SK-N-SH (cell line): Measurements from ENCODE around the gene COX6A1. TPM values are rescaled to one million over a fixed set of nuclear protein-coding genes. Genes with fewer than 3 reads are reported as not detected.

Experiments
- CTCF ChIA-PET: fragments of 300-600, 350-600 bp; formaldehyde crosslinking; extraction: SDS; loops from one replicate; lab custom pipeline; 2021; lab: Yijun Ruan, JAX
- POLR2A ChIA-PET: fragments of 350-600 bp; sonication (Branson Sonifier 250); formaldehyde crosslinking; extraction: SDS; loops from one replicate; lab custom pipeline; 2020; ENCODE audit warnings: antibody characterized with exemption, inconsistent platforms; lab: Yijun Ruan, JAX
- DNase-seq: peaks from one replicate; pipeline ENCODE4 v3.0.0; 2012
- H2AFZ ChIP-seq: fragments of 200-600 bp; sonication (generic); 2 replicates; pipeline ENCODE4 v1.8.1; 2016; ENCODE audit warnings: antibody characterized with exemption, mild to moderate bottlenecking, low read depth
- H3F3A ChIP-seq: fragments of 200-600 bp; sonication (generic); replicated peaks from 2 replicates; pipeline ENCODE3; 2016; ENCODE audit warnings: antibody characterized with exemption, mild to moderate bottlenecking; ENCODE audit not compliant: insufficient read depth
- H3K27ac ChIP-seq, 2 experiments: fragments of 200-500 bp in 1 of 2; fragments of 200-600 bp in 1 of 2; sonication (Bioruptor generic) in 1 of 2; sonication (generic), shearing (Covaris generic) in 1 of 2; 2 replicates each; pipeline versions ENCODE4 v1.5.1 to v1.6.1; 2014 to 2016; ENCODE audit warnings: low read depth in 2 of 2, inconsistent platforms in 1 of 2, low read length in 1 of 2, mild to moderate bottlenecking in 1 of 2, mixed read lengths in 1 of 2
- H3K27me3 ChIP-seq: fragments of 200-600 bp; sonication (generic), shearing (Covaris generic); 2 replicates; pipeline ENCODE4 v1.6.1; 2016; ENCODE audit warnings: mixed run types; ENCODE audit not compliant: insufficient read depth
- H3K36me3 ChIP-seq, 2 experiments: fragments of 200-500 bp in 1 of 2; fragments of 200-600 bp in 1 of 2; sonication (Bioruptor generic) in 1 of 2; sonication (generic) in 1 of 2; replicated peaks in 1 of 2; 2 replicates each; pipeline versions ENCODE3 to v1.5.1; 2014 to 2016; ENCODE audit warnings: low read length in 1 of 2, mild to moderate bottlenecking in 1 of 2; ENCODE audit not compliant: insufficient read depth in 2 of 2, control insufficient read depth in 1 of 2
- H3K4me1 ChIP-seq, 2 experiments: fragments of 200-500 bp in 1 of 2; fragments of 200-600 bp in 1 of 2; sonication (Bioruptor generic) in 1 of 2; sonication (generic), shearing (Covaris generic) in 1 of 2; 2 replicates each; pipeline versions ENCODE4 v1.5.1 to v1.6.1; 2014 to 2016; ENCODE audit warnings: low read depth in 1 of 2, low read length in 1 of 2, mixed run types in 1 of 2; ENCODE audit not compliant: insufficient read depth in 2 of 2, control insufficient read depth in 1 of 2
- H3K4me2 ChIP-seq: fragments of 200-600 bp; sonication (generic), shearing (Covaris generic); 2 replicates; pipeline ENCODE4 v1.6.1; 2017; ENCODE audit warnings: mixed run types
- H3K4me3 ChIP-seq, 2 experiments: fragments of 200-500 bp in 1 of 2; fragments of 200-600 bp in 1 of 2; sonication (Bioruptor generic) in 1 of 2; sonication (generic), shearing (Covaris generic) in 1 of 2; 2 replicates each; pipeline versions ENCODE4 v1.5.1 to v1.8.1; 2014 to 2016; ENCODE audit warnings: low read depth in 2 of 2, inconsistent platforms in 1 of 2, low read length in 1 of 2, mild to moderate bottlenecking in 1 of 2, mixed read lengths in 1 of 2, moderate library complexity in 1 of 2
- H3K79me2 ChIP-seq: fragments of 200-600 bp; sonication (generic); 2 replicates; pipeline ENCODE4 v1.8.1; 2017; ENCODE audit warnings: mild to moderate bottlenecking; ENCODE audit not compliant: insufficient read depth
- H3K9ac ChIP-seq: fragments of 200-600 bp; sonication (generic); 2 replicates; pipeline ENCODE4 v1.6.1; 2017; ENCODE audit warnings: mixed run types
- H3K9me2 ChIP-seq: fragments of 200-600 bp; sonication (generic); 2 replicates; pipeline ENCODE4 v1.6.1; 2017; ENCODE audit warnings: mixed run types
- H3K9me3 ChIP-seq: fragments of 200-600 bp; sonication (generic); 2 replicates; pipeline ENCODE4 v1.6.1; 2017; ENCODE audit warnings: mixed run types, mild to moderate bottlenecking, moderate library complexity
- H4K20me1 ChIP-seq: fragments of 200-600 bp; sonication (generic); 2 replicates; pipeline ENCODE4 v1.6.1; 2017; ENCODE audit warnings: mild to moderate bottlenecking, mixed run types; ENCODE audit not compliant: insufficient read depth
- CHD2 ChIP-seq: fragments of 150-350 bp; IDR thresholded peaks from 2 replicates; pipeline ENCODE4 v1.6.1; 2018; ENCODE audit warnings: low read length; ENCODE audit not compliant: partially characterized antibody
- ELF1 ChIP-seq: IDR thresholded peaks from 2 replicates; pipeline ENCODE4 v1.4.0; 2012
- EP300 ChIP-seq, 2 experiments: IDR thresholded peaks; 2 replicates each; pipeline versions ENCODE4 v1.4.0 to v1.6.1; 2012; ENCODE audit warnings: borderline replicate concordance in 1 of 2, low read depth in 1 of 2, low read length in 1 of 2
- EZH2phosphoT487 ChIP-seq: fragments of 200-600 bp; sonication (generic); IDR thresholded peaks from 2 replicates; pipeline ENCODE4 v1.6.1; 2017; ENCODE audit warnings: low read depth, mixed run types, mild to moderate bottlenecking, antibody characterized with exemption, moderate library complexity, borderline replicate concordance
- FOSL2 ChIP-seq: IDR thresholded peaks from 2 replicates; pipeline ENCODE4 v1.4.0; 2012; ENCODE audit warnings: low read depth, mild to moderate bottlenecking, moderate library complexity, borderline replicate concordance
- FOXJ3 ChIP-seq: sonication (generic); formaldehyde crosslinking; IDR thresholded peaks from 2 replicates; pipeline ENCODE4 v1.5.1; 2020; ENCODE audit warnings: mild to moderate bottlenecking, missing genetic modification reagents
- FOXM1 ChIP-seq: IDR thresholded peaks from 2 replicates; pipeline ENCODE4 v1.4.0; 2012; ENCODE audit warnings: low read depth, mild to moderate bottlenecking
- GABPA ChIP-seq: IDR thresholded peaks from 2 replicates; pipeline ENCODE4 v1.4.0; 2012; ENCODE audit warnings: low read depth, mild to moderate bottlenecking
- GATA2 ChIP-seq: sonication (generic); formaldehyde crosslinking; IDR thresholded peaks from 2 replicates; pipeline ENCODE4 v1.5.0; 2020; ENCODE audit warnings: mild to moderate bottlenecking, missing genetic modification reagents
- JUND ChIP-seq: IDR thresholded peaks from 2 replicates; pipeline ENCODE4 v1.4.0; 2012
- NRF1 ChIP-seq: IDR thresholded peaks from 2 replicates; pipeline ENCODE4 v1.6.1; 2012; ENCODE audit warnings: low read depth, mild to moderate bottlenecking, low read length
- RCOR1 ChIP-seq: fragments of 150-350 bp; IDR thresholded peaks from 2 replicates; pipeline ENCODE4 v1.6.1; 2017; ENCODE audit warnings: antibody characterized with exemption, low read length
- RXRA ChIP-seq: IDR thresholded peaks from 2 replicates; pipeline ENCODE4 v1.4.0; 2012; ENCODE audit warnings: low read depth, mild to moderate bottlenecking, borderline replicate concordance
- SMC3 ChIP-seq: IDR thresholded peaks from 2 replicates; pipeline ENCODE4 v1.6.1; 2012; ENCODE audit warnings: low read depth, low read length, improper control_type of control experiment
- TAF1 ChIP-seq: IDR thresholded peaks from 2 replicates; pipeline ENCODE4 v1.6.1; 2012; ENCODE audit warnings: low read depth, mild to moderate bottlenecking, low read length, moderate library complexity, borderline replicate concordance
- TCF12 ChIP-seq: IDR thresholded peaks from 2 replicates; pipeline ENCODE4 v1.4.0; 2012
- TEAD4 ChIP-seq: IDR thresholded peaks from 2 replicates; pipeline ENCODE4 v1.4.0; 2012; ENCODE audit warnings: mild to moderate bottlenecking, borderline replicate concordance; ENCODE audit not compliant: insufficient read depth
- YY1 ChIP-seq: IDR thresholded peaks from 2 replicates; pipeline ENCODE4 v1.4.0; 2012; ENCODE audit warnings: low read depth, mild to moderate bottlenecking
- WGBS: methylation state at CpG from one replicate; pipeline ENCODE4 v1.1.6; 2017; ENCODE audit warnings: low lambda C conversion rate; 5-methylcytosine and 5-hydroxymethylcytosine counted together
- polyA plus RNA-seq, 3 experiments: library from polyadenylated mRNA; depleted of rRNA; stranded (reverse); fragments of >200 nt; gene quantifications; 2 replicates each; pipeline ENCODE4 v1.2.3, GENCODE V29; 2012
- TF ChIP-seq, protein P1 (sequence below): IDR thresholded peaks from 2 replicates; pipeline ENCODE4 v1.4.0; 2012; ENCODE audit warnings: low read depth, borderline replicate concordance
- TF ChIP-seq, protein P2 (sequence below): fragments of 150-350 bp; IDR thresholded peaks from 2 replicates; pipeline ENCODE4 v1.6.1; 2016; ENCODE audit warnings: mild to moderate bottlenecking, low read depth, low read length
- TF ChIP-seq, protein P3 (sequence below): IDR thresholded peaks from 2 replicates; pipeline ENCODE4 v1.4.0; 2012; ENCODE audit warnings: low read depth, borderline replicate concordance
- TF ChIP-seq, protein P4 (sequence below): IDR thresholded peaks from 2 replicates; pipeline ENCODE4; 2012

The COX6A1 gene
- polyA plus RNA-seq, 1 of the 3 experiments (the other 2 are of a cell fraction) = 1,199 TPM

DNA sequence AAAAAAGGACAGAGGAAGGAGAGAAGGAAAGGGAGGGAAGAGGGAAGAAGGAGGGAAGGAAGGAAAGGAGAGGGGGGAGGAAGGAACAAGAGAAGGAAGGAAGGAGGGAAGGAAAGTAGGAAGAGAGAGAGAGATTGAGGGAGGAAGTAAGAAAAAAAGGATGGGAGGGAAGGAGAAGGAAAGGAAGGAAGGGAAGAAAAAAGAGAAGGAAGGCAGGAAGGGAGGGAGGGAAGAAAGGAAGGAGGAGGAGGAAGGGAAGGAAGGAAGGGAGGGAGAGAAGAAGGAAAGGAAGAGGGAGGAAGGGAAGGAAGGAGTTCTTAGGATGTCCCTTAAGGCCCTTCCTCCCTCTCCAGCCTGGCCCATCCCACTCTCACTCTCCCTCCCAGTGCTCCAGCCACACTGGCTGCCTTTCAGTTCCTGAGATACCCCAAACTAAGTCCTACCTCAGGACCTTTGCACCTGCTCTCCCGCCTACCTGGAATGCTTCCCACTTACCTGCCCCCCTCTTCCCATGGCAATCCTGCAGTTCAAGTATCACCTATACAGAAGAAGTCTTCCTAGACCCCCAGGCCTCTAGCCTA lies 47.3 kb upstream of the COX6A1 start:
- TF ChIP-seq TCF12 (no peak), YY1 (no peak), RXRA (no peak), TEAD4 (no peak), FOXJ3 (no peak), SMC3 (no peak), FOXM1 (no peak), ELF1 (no peak), EP300 (IDR thresholded peaks at IDR 0.05; ENCODE audit: borderline replicate concordance in 1 of 2, low read depth in 1 of 2, low read length in 1 of 2) (no peak), EZH2phosphoT487 (no peak)
- TF ChIP-seq, protein P1, sequence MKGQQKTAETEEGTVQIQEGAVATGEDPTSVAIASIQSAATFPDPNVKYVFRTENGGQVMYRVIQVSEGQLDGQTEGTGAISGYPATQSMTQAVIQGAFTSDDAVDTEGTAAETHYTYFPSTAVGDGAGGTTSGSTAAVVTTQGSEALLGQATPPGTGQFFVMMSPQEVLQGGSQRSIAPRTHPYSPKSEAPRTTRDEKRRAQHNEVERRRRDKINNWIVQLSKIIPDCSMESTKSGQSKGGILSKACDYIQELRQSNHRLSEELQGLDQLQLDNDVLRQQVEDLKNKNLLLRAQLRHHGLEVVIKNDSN = no peak
- TF ChIP-seq, protein P2, sequence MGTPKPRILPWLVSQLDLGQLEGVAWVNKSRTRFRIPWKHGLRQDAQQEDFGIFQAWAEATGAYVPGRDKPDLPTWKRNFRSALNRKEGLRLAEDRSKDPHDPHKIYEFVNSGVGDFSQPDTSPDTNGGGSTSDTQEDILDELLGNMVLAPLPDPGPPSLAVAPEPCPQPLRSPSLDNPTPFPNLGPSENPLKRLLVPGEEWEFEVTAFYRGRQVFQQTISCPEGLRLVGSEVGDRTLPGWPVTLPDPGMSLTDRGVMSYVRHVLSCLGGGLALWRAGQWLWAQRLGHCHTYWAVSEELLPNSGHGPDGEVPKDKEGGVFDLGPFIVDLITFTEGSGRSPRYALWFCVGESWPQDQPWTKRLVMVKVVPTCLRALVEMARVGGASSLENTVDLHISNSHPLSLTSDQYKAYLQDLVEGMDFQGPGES = no peak
- H3K4me3 ChIP-seq = no peak overlapping the region
- H4K20me1 ChIP-seq = no peaks in the 10 kb centered on the region
- H3K27me3 ChIP-seq = no peaks in the 10 kb centered on the region; the same call in 1 of the 2 replicates
- WGBS = 85% methylated on average over 1 of the region's 1 CpG
- H3K79me2 ChIP-seq = no peaks in the 10 kb centered on the region
- ChIA-PET POLR2A (no interaction called here), CTCF (interaction anchor here (1.0 kb wide), 1 partner anchor 261 kb away, joined by 3 read pairs; no protein-coding TSS in a partner anchor)
- no peaks in the 10 kb centered on the region for H3K4me1 ChIP-seq
- no peak overlapping the region for H2AFZ ChIP-seq
- no peak for DNase-seq
- H3F3A ChIP-seq = no peaks in the 10 kb centered on the region
- no peaks in the 10 kb centered on the region for H3K9me2 ChIP-seq
- no peak overlapping the region for H3K27ac ChIP-seq
- H3K9ac ChIP-seq = no peak overlapping the region
- no peaks in the 10 kb centered on the region for H3K9me3 ChIP-seq
- H3K4me2 ChIP-seq = no peak overlapping the region
- H3K36me3 ChIP-seq = no peaks in the 10 kb centered on the region

DNA sequence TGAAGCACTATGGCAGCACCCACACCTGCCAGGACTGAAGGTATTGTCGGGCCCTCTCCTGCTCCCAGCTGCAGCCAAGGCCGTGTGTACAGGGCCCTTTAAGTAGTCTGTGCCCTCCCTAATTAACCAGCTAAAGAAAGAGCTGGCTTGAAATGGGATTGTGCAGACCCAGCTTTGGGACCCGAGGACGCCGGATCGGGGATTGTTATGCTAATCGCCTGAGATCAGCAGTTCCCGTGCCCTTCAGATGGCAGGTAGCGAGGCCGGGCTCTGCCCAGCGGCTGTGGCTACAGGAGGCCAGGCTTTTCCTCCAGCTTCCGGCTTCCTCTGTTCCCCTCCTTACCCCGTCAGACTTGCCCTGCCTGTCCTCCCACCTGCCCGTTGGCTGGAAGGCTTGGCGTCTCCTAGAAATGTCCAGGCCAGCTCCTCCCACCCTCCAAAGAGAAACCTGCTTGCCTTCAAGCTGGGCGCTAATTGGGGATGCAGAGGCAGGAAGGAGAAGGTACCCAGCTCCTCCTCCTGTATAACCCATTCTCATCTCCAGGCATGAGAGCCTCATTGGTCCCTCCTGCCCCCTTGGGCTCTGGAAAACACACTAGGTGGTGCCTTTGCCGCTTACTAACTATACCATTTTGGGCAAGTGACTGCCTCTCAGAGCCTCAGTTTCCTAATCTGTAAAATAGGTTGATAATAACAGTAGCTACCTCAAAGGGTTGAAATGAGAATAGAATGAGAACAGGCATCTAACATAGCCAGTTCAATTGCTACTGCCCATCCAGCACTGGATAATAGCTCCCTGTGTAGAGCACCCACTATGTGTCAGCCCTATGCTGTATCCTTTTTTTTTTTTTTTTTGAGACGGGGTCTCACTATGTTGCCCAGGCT lies 43.2 kb upstream of the COX6A1 start:
- H3K4me3 ChIP-seq = no peak overlapping the region
- H3K9ac ChIP-seq = no peak overlapping the region
- no peak overlapping the region for H3K4me2 ChIP-seq
- H3K27me3 ChIP-seq = no peaks in the 10 kb centered on the region
- POLR2A ChIA-PET = interaction anchor here (0.6 kb wide), 1 partner anchor 22 kb away, joined by 3 read pairs; no protein-coding TSS in a partner anchor
- H2AFZ ChIP-seq = no peak overlapping the region
- H3K4me1 ChIP-seq = no peaks in the 10 kb centered on the region
- no peaks in the 10 kb centered on the region for H3K79me2 ChIP-seq
- no peak for DNase-seq
- H4K20me1 ChIP-seq = no peaks in the 10 kb centered on the region
- no peaks in the 10 kb centered on the region for H3F3A ChIP-seq
- 77% methylated on average over 16 of the region's 18 CpGs for WGBS
- H3K9me2 ChIP-seq = no peaks in the 10 kb centered on the region
- no peaks in the 10 kb centered on the region for H3K36me3 ChIP-seq
- H3K27ac ChIP-seq = no peak overlapping the region
- CTCF ChIA-PET = interaction anchor here (0.6 to 1.9 kb wide), 4 partner anchors 28 to 196 kb away, joined by 3 to 6 read pairs (median 4); no protein-coding TSS in a partner anchor
- no peaks in the 10 kb centered on the region for H3K9me3 ChIP-seq
- no peak for TF ChIP-seq FOXJ3
- TF ChIP-seq, protein P3, sequence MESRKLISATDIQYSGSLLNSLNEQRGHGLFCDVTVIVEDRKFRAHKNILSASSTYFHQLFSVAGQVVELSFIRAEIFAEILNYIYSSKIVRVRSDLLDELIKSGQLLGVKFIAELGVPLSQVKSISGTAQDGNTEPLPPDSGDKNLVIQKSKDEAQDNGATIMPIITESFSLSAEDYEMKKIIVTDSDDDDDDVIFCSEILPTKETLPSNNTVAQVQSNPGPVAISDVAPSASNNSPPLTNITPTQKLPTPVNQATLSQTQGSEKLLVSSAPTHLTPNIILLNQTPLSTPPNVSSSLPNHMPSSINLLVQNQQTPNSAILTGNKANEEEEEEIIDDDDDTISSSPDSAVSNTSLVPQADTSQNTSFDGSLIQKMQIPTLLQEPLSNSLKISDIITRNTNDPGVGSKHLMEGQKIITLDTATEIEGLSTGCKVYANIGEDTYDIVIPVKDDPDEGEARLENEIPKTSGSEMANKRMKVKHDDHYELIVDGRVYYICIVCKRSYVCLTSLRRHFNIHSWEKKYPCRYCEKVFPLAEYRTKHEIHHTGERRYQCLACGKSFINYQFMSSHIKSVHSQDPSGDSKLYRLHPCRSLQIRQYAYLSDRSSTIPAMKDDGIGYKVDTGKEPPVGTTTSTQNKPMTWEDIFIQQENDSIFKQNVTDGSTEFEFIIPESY = no peak
- no peak for TF ChIP-seq RCOR1
- TF ChIP-seq FOSL2 = no peak
- no peak for TF ChIP-seq NRF1
- TF ChIP-seq CHD2 = no peak
- TF ChIP-seq ELF1 = no peak
- TF ChIP-seq TAF1 = no peak
- no peak for TF ChIP-seq TCF12
- TF ChIP-seq, protein P4, sequence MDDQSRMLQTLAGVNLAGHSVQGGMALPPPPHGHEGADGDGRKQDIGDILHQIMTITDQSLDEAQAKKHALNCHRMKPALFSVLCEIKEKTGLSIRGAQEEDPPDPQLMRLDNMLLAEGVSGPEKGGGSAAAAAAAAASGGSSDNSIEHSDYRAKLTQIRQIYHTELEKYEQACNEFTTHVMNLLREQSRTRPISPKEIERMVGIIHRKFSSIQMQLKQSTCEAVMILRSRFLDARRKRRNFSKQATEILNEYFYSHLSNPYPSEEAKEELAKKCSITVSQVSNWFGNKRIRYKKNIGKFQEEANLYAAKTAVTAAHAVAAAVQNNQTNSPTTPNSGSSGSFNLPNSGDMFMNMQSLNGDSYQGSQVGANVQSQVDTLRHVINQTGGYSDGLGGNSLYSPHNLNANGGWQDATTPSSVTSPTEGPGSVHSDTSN = no peak
- TF ChIP-seq GABPA = no peak
- TF ChIP-seq TEAD4 = no peak
- TF ChIP-seq GATA2 (CRISPR knock-in tag) = no peak
- TF ChIP-seq RXRA = no peak
- no peak for TF ChIP-seq JUND
